ENCODE data around the gene MAB21L4.

Gene MAB21L4

DNA sequence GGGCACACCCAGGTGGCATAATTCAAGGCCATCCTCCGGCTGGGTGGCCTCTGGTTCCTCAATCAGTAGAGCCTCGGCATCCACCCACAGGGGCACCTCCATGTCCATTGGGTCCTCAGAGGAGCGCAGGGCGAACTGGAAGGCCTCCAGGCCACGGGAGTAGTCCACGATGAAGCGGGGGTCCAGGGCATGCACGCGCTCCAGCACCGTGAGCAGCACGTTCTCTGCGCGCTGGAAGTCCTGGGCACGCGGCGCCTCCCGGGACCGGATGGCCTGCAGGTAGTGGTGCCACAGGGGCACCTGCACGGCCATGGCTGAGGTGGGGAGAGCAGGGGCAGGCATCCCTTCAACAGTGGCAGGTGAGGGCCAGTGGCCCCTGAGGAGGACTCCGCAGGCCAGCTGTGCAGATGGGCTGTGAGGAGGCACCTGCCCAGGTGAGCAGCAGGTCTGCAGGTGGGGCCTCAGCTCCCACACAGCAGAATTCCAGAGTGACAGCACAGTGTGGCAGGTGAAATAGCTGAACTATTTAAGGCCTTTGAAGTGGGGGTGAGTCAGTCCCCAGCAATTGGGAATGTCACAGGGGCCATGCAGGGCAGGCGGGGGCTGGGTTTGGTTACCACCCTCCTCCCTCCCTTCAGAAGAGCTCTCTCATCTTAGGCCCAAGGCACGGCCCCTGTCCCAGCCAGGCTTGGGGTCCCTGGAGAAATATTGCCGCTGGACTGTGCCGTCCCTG lies at the start of gene MAB21L4:
Gene MAB21L4 (minus strand): TSS at position 501 of the 733 bp plus-strand sequence. CDS start 159 bp downstream, at position 342.
- DNase-seq (ENCODE audit: extremely low read depth, insufficient read length): no peak
- TF ChIP-seq, protein P1, sequence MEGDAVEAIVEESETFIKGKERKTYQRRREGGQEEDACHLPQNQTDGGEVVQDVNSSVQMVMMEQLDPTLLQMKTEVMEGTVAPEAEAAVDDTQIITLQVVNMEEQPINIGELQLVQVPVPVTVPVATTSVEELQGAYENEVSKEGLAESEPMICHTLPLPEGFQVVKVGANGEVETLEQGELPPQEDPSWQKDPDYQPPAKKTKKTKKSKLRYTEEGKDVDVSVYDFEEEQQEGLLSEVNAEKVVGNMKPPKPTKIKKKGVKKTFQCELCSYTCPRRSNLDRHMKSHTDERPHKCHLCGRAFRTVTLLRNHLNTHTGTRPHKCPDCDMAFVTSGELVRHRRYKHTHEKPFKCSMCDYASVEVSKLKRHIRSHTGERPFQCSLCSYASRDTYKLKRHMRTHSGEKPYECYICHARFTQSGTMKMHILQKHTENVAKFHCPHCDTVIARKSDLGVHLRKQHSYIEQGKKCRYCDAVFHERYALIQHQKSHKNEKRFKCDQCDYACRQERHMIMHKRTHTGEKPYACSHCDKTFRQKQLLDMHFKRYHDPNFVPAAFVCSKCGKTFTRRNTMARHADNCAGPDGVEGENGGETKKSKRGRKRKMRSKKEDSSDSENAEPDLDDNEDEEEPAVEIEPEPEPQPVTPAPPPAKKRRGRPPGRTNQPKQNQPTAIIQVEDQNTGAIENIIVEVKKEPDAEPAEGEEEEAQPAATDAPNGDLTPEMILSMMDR (IDR thresholded peaks at IDR 0.05; ENCODE audit: insufficient read depth, low read length, poor library complexity, severe bottlenecking): no peak
- Histone ChIP-seq H3K36me3 (ENCODE audit: control insufficient read depth, insufficient read depth, low read length) (no peaks in the 10 kb centered on the region), H3K4me3 (replicated peaks; ENCODE audit: low read depth, low read length) (no peak within 1 kb of the TSS), H3K27me3 (replicated peaks; ENCODE audit: control insufficient read depth, insufficient read depth, low read length) (no peaks in the 10 kb centered on the region; the same call in 1 of the 2 replicates)

DNA sequence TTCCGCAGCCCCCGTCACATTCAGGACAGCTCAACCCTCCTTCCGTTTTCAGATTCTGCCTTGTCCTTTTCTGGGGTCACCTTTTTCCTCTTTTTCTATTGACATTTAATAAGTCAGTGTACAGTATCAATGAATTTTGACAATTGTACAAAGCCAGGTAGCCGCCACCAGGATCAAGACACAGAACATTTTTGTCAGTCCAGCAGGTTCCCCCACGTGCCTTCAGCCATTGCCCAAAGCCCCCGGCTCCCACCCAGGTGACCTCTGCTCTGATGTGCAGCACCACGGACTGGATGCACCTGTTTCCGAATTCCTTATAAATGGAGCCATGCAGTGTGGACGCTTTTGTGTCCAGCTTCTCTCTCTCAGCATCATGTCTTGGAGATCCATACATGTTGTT lies 40.1 kb upstream of the MAB21L4 start:
- no peaks in the 10 kb centered on the region for H3K36me3 ChIP-seq (ENCODE audit: control insufficient read depth, insufficient read depth, low read length)
- no peak overlapping the region for H3K4me3 ChIP-seq (replicated peaks; ENCODE audit: low read depth, low read length)
- no peak for DNase-seq (ENCODE audit: extremely low read depth, insufficient read length)
- TF ChIP-seq, protein P1 (IDR thresholded peaks at IDR 0.05; ENCODE audit: insufficient read depth, low read length, poor library complexity, severe bottlenecking): no peak
- no peaks in the 10 kb centered on the region; the same call in 1 of the 2 replicates for H3K27me3 ChIP-seq (replicated peaks; ENCODE audit: control insufficient read depth, insufficient read depth, low read length)

DNA sequence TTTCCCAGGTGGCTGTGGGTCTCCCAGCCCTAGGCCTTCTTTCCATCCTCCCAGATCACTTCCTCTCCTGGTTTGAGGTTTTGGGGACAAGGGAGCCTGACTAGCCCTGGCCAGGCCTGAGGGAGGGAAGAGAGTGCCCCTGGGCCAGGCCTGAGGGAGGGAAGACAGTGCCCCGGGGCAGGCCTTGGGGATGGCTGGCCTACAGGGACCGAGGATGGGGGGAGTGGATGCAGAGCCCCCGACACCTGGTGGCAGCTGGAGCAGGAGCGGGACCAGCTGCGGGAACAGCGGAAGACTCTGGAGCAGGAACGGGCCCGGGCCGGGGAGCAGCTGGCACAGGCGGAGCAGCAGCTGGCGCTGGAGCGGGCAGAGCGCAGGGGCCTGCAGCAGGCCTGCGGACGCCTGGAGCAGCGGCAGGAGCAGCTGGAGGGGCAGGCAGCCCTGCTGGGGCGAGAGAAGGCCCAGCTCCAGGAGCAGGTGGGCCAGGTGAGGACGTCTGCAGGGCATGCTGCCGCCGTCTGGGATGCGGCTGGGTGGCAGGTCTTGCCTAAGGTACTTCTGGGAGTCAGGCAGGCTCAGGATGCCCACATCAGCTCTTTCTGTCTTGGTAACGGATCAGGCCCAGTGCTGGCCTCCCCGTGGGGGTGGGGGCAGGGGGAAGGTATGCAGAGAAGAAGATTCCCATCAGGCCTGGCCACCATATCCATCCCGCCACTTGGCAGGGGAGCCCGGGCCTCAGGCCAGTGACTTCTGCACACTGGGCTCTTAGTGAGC lies 39.3 kb upstream of the MAB21L4 start:
- no peaks in the 10 kb centered on the region for H3K36me3 ChIP-seq (ENCODE audit: control insufficient read depth, insufficient read depth, low read length)
- DNase-seq (ENCODE audit: extremely low read depth, insufficient read length): no peak
- H3K4me3 ChIP-seq (replicated peaks; ENCODE audit: low read depth, low read length): no peak overlapping the region
- H3K27me3 ChIP-seq (replicated peaks; ENCODE audit: control insufficient read depth, insufficient read depth, low read length): no peaks in the 10 kb centered on the region; the same call in 1 of the 2 replicates
- TF ChIP-seq, protein P1 (IDR thresholded peaks at IDR 0.05; ENCODE audit: insufficient read depth, low read length, poor library complexity, severe bottlenecking): no peak

DNA sequence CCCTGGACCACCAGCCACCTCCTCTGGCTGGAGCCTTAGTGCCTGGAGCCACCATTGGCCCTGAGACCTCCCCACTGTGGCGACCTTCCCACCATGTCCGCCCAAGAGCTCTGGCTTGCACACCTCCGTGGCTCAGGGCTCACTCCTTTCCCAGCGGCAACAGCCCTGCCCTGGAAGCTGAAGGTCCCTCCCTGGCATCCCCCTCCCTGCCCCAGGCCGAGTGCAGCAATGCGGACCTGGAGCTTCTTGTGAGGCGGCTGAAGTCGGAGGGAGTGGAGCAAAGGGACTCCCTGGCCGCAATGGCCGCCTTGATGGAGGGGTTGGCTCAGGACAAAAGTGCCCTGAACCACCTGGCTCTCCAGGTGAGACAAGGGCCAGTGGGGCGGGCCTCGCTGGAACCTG lies 38.7 kb upstream of the MAB21L4 start:
- H3K4me3 ChIP-seq (replicated peaks; ENCODE audit: low read depth, low read length): no peak overlapping the region
- TF ChIP-seq, protein P1 (IDR thresholded peaks at IDR 0.05; ENCODE audit: insufficient read depth, low read length, poor library complexity, severe bottlenecking): no peak
- no peaks in the 10 kb centered on the region; the same call in 1 of the 2 replicates for H3K27me3 ChIP-seq (replicated peaks; ENCODE audit: control insufficient read depth, insufficient read depth, low read length)
- no peak for DNase-seq (ENCODE audit: extremely low read depth, insufficient read length)
- no peaks in the 10 kb centered on the region for H3K36me3 ChIP-seq (ENCODE audit: control insufficient read depth, insufficient read depth, low read length)

DNA sequence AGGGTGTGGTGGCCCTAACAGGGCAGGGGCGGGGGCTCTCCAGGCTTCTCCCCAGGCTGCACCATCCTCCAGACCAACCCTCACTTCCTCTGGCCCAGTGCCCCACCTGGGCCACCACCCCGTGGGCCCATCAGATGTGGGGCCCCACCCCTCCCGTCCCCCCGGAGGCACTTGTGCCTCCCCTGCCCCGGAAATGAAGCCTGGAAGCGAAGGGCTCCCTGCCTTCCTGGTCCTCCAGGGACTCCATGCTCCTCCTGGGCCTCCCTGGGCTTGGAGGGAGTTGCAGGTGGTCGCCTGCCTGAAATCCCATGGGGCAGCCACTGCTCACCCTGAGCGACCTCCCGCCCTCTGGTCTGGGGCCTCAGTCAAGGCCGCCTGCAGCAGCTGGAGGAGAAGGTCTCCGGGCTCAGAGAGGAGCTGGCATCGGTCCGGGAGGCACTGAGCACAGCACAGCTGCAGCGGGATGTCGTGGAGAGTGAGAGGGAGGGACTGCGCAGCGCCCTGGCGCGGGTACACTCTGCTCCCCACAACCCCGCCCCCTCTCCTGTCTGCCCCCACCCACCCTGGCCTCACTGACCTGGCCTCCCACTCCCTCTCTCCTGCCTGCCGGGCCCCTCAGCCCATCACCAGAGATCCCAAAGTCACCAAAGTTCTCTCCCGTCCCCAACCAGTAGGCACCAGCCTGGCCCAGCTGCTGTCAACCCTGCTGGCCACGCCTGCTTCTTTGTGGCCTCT lies 38.2 kb upstream of the MAB21L4 start:
- DNase-seq (ENCODE audit: extremely low read depth, insufficient read length): no peak
- TF ChIP-seq, protein P1 (IDR thresholded peaks at IDR 0.05; ENCODE audit: insufficient read depth, low read length, poor library complexity, severe bottlenecking): no peak
- Histone ChIP-seq H3K27me3 (replicated peaks; ENCODE audit: control insufficient read depth, insufficient read depth, low read length) (no peaks in the 10 kb centered on the region; the same call in 1 of the 2 replicates), H3K4me3 (replicated peaks; ENCODE audit: low read depth, low read length) (no peak overlapping the region), H3K36me3 (ENCODE audit: control insufficient read depth, insufficient read depth, low read length) (no peaks in the 10 kb centered on the region)

Data from GM06990 (cell line).